NCI-H510A treated with DMSO at 0.1 percent for 48 hours (cell line): Measurements from ENCODE around the gene RFX4.

Experiments used
- DNase-seq: peaks from one replicate; lab custom pipeline; 2025; lab: John Stamatoyannopoulos, UW

RFX4 gene

GRCh38 chr12:106582641-106583230, at the start of gene RFX4:
Gene RFX4 (plus strand): TSS chr12:106583004. CDS start chr12:106583321, 317 bp downstream.
- no peak for DNase-seq

DNA sequence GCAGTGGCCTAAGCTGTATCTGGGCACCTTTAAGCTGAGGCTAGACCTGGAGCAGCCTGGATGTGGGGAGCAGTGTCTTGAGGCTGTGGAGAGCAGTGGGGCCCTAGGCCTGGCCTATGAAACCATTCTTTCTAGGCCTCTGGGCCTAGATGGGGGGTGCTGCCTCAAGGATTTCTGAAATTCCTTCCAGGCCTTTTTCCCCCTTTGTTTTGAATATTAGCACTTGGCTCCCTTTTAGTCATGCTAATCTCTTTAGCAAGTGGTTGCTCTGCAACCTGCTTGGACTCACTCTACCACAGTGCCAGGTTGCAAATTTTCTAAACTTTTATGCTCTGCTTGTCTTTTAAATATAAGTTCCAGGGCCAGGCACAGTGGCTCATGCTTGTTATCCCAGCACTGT, 41.6 kb upstream of the RFX4 start:
- no peak for DNase-seq

DNA sequence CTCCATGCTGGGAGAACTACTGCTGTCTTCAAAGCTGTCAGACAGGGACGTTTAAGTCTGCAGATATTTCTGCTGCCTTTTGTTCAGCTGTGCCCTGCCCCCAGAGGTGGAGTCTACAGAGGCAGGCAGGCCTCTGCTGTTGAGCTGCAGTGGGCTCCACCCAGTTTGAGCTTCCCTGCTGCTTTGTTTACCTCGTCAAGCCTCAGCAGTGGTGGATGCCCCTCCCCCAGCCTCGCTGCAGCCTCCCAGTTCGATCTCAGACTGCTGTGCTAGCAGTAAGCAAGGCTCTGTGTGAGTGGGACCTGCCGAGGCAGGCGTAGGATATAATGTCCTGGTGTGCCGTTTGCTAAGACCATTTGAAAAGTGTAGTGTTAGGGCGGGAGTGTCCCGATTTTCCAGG, 31.4 kb upstream of the RFX4 start:
- DNase-seq = no peak

DNA sequence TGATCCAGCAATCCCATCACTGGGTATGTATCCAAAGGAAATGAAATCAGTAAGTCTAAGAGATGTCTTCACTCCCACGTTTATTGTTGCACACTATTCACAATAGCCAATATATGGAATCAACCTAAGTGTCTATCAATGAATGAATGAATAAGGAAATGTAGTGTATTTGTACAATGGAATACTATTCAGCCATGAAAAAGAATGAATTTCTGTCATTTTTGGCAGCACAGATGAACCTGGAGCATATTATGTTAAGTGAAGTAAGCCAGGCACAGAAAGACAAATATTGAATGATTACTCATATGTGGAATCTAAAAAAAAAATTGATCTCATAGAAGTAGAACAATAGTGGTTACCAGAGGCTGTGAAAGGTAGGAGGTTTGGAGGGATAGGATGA, 30.6 kb upstream of the RFX4 start:
- no peak for DNase-seq

- no peak for DNase-seq
Measured at GRCh38 chr12:106564678-106565329, 18.0 kb upstream of the RFX4 start.

DNA sequence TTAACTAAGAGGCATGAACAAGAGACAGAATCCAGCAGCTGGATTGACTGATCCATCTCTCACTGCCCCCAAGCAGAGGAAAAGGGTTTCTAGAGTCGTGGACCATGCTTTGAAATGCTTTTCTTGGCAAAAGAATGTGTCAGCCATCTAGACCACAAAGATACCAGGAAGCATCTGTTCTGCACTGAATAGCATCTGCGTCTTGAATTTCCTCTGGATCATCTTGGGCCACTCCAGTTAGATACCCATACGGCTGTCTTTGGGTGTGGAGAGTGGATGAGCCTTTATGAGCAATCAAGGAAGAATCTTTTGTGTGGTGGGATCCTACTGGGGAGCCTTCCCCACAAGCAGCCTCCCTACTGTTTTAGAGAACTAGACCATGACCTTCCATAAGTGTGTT, 16.0 kb upstream of the RFX4 start:
- DNase-seq = no peak

DNA sequence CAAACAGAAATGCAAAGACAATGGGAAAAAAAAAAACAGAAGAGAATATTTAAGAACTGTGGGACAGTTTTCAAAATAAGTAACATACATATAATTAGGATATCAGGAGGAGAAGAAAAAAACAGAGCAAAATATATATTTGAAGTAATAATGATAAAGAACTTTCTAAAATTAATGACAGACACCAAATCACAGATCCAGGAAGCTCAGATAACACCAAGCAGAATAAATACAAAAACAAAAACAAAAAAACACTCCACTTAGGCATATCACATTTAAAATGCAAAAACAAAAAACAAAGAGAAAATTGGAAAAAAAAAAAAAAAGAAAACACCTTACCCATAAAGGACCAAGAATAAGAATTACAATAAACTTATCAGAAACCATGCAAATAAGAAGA, 9.6 kb upstream of the RFX4 start:
- no peak for DNase-seq

DNA sequence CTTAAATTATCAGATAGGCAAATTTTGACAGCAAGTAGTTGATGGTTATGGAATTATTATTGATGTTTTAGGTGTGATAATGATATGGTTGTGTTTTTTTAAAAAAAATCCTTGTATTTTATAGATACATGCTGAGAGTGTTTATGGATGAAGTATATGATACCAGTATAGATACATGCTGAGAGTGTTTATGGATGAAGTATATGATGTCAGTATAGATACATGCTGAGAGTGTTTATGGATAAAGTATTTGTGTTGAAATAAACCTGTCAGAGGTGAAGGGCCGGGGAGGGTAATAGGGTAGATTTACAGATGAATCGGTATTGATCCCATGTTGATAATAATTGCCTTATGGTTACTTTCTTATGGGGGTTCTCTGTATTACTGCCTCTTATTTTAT, 6.0 kb upstream of the RFX4 start:
- no peak for DNase-seq

GRCh38 chr12:106580671-106581508, 1.9 kb upstream of the RFX4 start:
- DNase-seq = no peak

DNA sequence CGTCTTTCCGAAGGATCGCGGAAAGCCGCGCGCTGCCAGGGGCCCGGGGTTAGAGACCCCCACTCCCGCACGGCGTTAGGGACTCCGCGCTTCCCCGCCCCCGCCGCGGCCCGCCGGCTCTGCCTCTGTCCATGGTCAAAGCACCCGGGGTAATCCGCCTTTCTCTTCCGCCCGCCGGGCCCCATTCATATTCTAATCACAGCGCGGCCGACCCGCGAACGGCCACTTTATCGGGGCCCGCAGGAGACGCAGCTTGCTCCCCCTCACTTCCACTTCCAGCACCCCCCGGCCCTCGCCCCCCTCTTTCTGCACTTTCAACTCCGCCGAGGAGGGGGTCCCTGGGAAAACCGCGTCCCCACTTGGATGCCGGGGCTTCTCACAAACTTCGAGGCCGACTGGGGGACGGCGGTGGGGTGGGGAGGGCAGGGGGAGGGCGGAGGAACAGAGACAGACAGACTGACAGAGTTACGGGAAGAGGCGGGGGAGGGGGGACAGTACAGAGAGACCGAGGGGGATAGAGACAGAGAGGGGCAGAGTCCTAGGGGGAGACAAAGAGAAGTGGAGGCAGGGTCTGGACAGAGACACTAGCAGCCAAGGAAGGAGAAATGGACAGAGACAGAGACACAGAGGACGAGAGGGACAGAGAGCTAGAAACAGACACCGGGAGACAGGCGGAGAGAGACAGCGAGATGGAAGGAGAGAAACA, 1.1 kb upstream of the RFX4 start:
- no peak for DNase-seq

GRCh38 chr12:106582249-106582591, 584 bp upstream of the RFX4 start:
- DNase-seq = no peak

DNA sequence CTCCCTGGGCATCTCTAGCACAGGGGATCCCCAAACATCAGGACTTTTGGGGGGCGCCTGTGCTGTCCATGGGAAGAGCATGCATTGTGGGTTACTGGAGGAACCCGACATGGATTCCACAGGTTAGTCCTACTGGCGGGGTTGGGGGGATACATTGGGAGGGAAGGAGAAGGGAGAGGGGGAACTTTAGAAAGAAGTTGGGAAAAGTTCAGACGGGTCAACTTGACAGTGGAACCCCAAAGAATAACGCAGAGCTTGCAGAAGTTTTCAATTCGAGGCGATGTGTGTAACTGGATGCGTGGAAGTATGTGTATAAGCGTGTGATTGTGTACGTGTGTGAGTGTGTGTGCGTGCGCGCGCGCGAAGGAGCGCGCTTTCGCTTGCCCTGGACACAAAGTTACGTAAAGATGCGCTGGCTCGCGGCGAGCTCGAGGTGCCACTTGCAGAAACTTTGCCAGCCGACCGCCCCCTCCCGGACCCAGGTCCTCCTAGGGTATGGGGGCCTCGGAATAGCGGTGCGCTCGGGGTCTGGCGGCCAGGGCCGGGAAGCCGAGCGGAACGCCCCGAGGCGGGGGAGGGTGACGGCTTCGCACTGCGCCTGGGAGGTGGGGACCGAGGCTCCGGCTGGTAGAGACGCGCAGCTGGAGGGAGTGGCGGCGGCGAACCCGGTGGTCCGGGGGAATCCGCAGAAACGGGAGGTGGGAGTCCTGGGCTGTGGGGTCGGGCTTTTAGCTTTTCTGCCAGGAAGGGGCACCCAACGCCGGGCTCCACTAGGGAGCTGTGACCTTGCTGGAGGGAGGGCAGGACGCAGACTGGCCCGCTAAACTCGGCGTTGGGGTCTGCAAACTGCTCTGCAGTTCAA, 669 bp downstream of the RFX4 start:
- no peak for DNase-seq

DNA sequence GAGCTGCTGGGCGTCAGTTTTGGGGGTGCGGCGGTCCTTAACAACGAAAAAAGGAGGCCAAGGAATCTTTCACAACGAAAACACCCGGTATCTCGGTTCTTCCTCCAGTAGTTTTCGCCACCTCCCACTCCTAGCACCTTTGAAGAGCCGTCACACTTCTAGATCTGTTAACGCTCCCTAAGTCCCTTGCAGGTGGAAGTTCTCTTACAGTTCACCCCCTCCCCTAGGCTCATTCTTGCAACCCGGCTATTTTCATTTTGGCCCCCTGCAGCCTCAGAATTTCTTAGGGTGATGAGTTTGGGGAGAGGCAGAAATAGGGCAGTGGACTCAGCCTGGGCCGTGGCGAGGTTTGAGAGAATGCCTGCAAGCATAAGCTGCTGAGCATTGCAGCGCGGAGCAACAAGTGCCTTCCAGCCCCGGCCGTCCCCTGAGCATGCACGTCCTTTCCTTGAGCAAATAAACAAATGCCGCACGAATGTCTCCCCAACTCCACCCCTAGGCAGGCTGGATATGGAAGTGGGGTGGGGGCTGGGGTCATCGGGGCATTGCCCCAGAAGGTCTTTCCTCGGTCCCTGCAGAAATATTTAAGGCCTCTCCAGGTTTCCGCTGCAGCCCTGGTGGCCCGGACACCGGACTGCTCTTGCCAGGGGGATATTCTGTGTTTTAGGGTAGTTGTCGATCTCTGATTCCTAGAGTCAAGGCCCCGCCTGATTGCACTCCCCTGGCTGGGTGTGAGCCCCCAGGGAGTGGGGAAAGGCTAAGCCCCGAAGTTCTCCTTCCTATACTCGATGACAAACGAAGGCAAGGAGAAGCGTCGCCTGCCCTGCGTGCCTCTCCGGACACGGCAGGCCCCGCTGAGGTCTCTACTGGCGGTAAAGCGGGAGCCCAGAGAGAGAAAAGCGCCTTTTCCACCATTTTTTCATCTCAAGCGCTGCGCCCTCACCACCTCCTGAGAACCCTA, 1.6 kb downstream of the RFX4 start:
- no peak for DNase-seq

DNA sequence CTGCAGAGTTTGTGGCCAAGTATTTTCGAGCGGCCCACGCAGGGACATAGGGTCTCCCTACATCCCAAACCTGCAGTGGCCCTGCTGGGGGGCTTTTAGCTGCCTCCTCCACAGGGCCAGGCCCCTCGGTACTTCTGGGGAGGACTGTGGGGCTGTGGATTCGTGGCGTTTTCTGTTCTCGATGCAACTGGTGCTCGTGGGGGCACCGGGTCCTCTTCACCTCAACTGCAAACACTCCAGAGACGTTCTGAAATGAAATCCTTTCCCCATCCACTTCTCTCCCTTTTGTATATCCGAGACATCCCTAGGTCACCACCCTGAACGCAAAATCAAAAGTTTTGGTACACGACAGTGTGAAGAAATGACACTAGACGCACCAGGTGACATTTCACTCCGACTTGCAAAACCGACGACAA, 2.3 kb downstream of the RFX4 start:
- no peak for DNase-seq

DNA sequence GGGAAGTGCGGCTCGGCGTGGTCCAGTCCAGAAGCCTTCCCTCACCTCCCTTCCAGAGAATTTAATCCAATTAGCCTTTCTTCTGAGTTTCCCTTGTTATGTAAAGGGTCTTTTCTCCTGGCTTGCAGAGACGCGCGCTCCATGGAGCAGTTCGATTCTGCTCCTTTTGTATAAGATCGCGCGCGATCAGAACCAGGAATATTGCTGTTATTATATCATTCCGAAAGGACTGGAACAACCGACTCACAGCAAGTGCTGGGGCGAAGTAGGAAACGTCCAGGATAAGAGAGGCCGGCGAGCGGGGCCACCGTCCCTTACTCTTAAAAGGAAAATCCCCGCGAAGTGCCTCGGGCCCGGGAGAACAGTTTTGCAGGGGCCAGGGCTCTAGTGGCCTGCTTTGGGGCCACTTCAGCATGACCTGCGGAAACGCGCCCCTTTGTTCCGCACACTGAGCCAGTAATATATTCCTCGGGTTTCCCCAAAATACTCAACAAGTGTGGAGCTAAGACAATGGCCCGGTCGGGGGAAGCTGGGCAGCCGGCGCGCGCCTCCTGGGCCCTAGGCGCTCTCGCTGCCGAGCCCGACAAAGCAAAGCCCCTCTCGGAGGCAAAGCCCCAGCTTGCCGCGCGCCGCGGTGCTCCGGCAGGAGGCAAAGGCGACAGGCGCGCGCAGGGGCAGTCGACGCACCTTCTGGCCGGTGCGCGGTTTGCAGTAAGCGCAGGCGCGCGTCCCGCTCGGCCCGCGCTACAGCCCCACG, 2.9 kb downstream of the RFX4 start:
- DNase-seq = no peak

DNA sequence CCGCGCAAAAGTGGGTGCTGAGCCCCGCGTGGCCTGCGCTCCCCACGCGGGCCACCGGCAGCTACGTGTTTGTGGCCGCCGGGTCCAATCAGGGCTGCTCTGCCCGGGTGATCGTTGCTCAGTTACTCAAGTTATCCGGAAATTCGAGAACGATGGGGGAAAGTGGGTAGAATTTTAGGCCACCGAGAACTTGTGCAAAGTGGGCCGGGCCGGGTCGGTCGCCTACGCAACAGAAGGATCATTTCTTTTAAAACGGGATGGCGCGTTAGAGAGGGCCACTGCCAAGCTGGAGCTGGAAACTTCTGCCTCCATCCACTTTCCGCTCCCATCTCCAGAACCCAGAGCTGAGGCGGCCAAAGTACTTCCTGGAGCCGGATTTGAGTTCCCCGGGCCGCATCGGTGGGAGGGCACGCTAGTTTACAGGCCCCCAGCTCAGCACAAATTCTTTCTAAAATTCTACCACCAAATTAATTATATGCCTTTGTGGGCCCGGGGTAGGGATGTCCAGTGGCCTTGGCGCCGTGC, 3.5 kb downstream of the RFX4 start:
- no peak for DNase-seq

DNA sequence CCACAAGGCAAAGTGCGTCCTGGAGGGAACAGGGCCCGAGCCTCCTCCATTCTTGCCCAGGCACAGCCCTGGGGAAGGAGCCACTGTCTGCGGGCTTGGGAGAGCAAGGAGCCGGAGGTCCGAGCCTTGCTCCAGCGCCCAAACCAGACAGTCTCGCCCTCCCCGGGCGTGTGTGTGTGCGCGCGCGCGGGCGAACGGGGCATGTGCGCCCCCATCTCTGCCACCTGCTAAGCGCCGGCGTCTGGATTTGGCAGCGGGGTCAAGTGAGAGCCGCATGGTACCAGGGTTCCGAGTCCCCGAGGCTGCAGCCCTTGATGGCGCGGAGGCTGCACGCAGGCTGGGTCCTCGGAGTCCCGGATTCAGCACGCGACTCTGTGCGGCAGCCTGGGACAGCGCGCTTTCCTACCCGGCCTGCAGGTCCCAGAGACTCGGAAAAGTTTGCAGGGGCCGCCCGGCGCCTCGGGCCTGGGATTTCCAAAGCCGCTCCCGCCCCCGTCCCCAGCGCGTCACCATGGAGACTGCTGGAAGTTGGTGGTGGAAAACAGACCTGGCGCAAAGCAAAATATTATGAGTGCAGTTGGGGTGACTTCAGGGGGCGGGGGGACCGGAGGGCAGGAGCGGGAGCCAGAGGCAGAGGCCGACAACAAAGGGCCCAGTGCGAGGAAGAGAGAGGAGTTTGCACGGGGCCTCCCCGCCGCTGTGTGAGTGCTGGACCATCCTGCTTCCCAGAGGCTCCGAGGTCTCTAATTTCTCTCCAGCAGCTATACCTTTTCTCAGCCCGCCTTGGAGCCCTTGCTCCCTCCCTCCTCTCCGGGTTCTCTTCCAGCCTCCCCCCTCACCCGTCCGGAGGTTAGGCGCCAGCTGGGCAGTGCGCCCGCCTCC, 4.2 kb downstream of the RFX4 start:
- no peak for DNase-seq

- no peak for DNase-seq
Measured at GRCh38 chr12:106588771-106589170, 6.0 kb downstream of the RFX4 start.

DNA sequence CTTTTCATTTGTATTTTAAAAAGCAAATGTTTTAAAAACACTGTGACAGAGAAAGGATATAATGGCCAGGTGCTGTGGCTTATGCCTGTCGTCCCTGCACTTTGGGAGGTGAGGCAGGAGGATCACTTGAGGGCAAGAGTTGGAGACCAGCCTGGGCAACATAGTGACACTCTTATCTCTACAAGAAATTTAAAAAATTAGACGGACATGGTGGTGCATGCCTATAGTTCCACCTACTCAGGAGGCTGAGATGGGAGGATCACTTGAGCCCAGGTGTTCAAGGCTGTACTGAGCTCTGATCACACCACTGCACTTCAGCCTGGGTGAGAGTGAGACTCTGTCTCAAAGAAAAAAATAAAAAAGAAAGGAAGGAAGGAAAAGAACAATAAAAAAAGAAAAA, 7.8 kb downstream of the RFX4 start:
- DNase-seq = no peak
